Hepatocyte (in vitro differentiated cells): ENCODE measurements around the gene DEGS2. TPM values are rescaled to one million over a fixed set of nuclear protein-coding genes. Genes with fewer than 3 reads are reported as not detected.

ENCODE experiments used
- DNase-seq: peaks from one replicate; pipeline ENCODE4 v3.0.0-alpha.2; 2016; ENCODE audit warnings: low spot score
- H2AFZ ChIP-seq: fragments of 200-600 bp; sonication (generic); 2 replicates; pipeline ENCODE4 v1.6.0; 2016; ENCODE audit warnings: antibody characterized with exemption, mild to moderate bottlenecking
- H3K27ac ChIP-seq: fragments of 200-600 bp; sonication (generic); 2 replicates; pipeline ENCODE4 v1.5.1; 2016; ENCODE audit warnings: mild to moderate bottlenecking
- H3K27me3 ChIP-seq: fragments of 200-600 bp; sonication (generic); 2 replicates; pipeline ENCODE4 v1.6.1; 2016
- H3K36me3 ChIP-seq: fragments of 200-600 bp; sonication (generic); replicated peaks from 2 replicates; pipeline ENCODE4 v1.5.1; 2016; ENCODE audit warnings: low read depth; ENCODE audit not compliant: insufficient read depth
- H3K4me1 ChIP-seq: fragments of 200-600 bp; sonication (generic); 2 replicates; pipeline ENCODE4 v1.5.1; 2016; ENCODE audit warnings: mild to moderate bottlenecking, moderate library complexity; ENCODE audit not compliant: insufficient read depth
- H3K4me2 ChIP-seq: fragments of 200-600 bp; sonication (generic); 2 replicates; pipeline ENCODE4 v1.6.0; 2016
- H3K4me3 ChIP-seq: fragments of 200-600 bp; sonication (generic); 2 replicates; pipeline ENCODE4 v1.5.1; 2016; ENCODE audit warnings: mild to moderate bottlenecking
- H3K79me2 ChIP-seq: fragments of 200-600 bp; sonication (generic); 2 replicates; pipeline ENCODE4 v1.6.0; 2017; ENCODE audit warnings: mild to moderate bottlenecking
- H3K9me2 ChIP-seq: fragments of 200-600 bp; sonication (generic); replicated peaks from 2 replicates; pipeline ENCODE4 v1.6.0; 2017; ENCODE audit warnings: mild to moderate bottlenecking; ENCODE audit not compliant: insufficient read depth
- H3K9me3 ChIP-seq: fragments of 200-600 bp; sonication (generic); 2 replicates; pipeline ENCODE4 v1.5.1; 2016; ENCODE audit warnings: low read depth, mild to moderate bottlenecking
- H4K20me1 ChIP-seq: fragments of 200-600 bp; sonication (generic); 2 replicates; pipeline ENCODE4 v1.6.0; 2016; ENCODE audit warnings: mild to moderate bottlenecking; ENCODE audit not compliant: insufficient read depth, poor library complexity, severe bottlenecking
- EZH2 ChIP-seq: fragments of 200-600 bp; sonication (generic); IDR thresholded peaks from 2 replicates; pipeline ENCODE4 v1.6.1; 2016; ENCODE audit warnings: antibody characterized with exemption, mild to moderate bottlenecking, borderline replicate concordance
- EZH2phosphoT487 ChIP-seq: fragments of 200-600 bp; sonication (generic); IDR thresholded peaks from one replicate; pipeline ENCODE4 v1.6.1; 2018; ENCODE audit warnings: antibody characterized with exemption, mild to moderate bottlenecking, low read depth, moderate library complexity; ENCODE audit not compliant: unreplicated experiment, severe bottlenecking
- WGBS: methylation state at CpG from one replicate; pipeline ENCODE4 v1.1.6; 2016; ENCODE audit warnings: low lambda C conversion rate; ENCODE audit errors: missing lambda C conversion rate; 5-methylcytosine and 5-hydroxymethylcytosine counted together
- polyA plus RNA-seq: library from polyadenylated mRNA; unstranded; fragments of >200 nt; fragmentation: Nextera tagmentation; extraction: Ambion mirVana; gene quantifications from 2 replicates; pipeline ENCODE4 v1.2.1, GENCODE V29; 2016
- total RNA-seq: library from RNA; depleted of rRNA; stranded (reverse); fragments of >200 nt; gene quantifications from 2 replicates; pipeline ENCODE4 v1.2.3, GENCODE V29; 2014
- TF ChIP-seq, protein P1 (sequence below): fragments of 200-600 bp; sonication (generic); IDR thresholded peaks from 2 replicates; pipeline ENCODE4 v1.5.1; 2016; ENCODE audit warnings: antibody characterized with exemption, mild to moderate bottlenecking; ENCODE audit not compliant: poor library complexity

Gene DEGS2
- total and polyA plus RNA-seq, 2 experiments from 2014 or later: 5.3 to 7.7 TPM

- 88% methylated on average over 21 of the region's 21 CpGs for WGBS
- no peaks in the 10 kb centered on the region for H3K27me3 ChIP-seq
- no peak for DNase-seq
- TF ChIP-seq EZH2: no peak
- no peaks in the 10 kb centered on the region for H3K9me2 ChIP-seq
- no peak overlapping the region for H3K4me3 ChIP-seq
- H3K4me1 ChIP-seq: peaks cover 15% of the 10 kb centered on the region
- no peaks in the 10 kb centered on the region for H3K36me3 ChIP-seq
- no peaks in the 10 kb centered on the region for H3K79me2 ChIP-seq
- H4K20me1 ChIP-seq: no peaks in the 10 kb centered on the region
- peak overlapping the region; percentile 81 for H3K27ac ChIP-seq
- H2AFZ ChIP-seq: peak overlapping the region; percentile 92
- H3K4me2 ChIP-seq: peak overlapping the region; percentile 77
- no peaks in the 10 kb centered on the region for H3K9me3 ChIP-seq
Measured at GRCh38 chr14:100192250-100192671, 32.8 kb upstream of the DEGS2 start.

DNA sequence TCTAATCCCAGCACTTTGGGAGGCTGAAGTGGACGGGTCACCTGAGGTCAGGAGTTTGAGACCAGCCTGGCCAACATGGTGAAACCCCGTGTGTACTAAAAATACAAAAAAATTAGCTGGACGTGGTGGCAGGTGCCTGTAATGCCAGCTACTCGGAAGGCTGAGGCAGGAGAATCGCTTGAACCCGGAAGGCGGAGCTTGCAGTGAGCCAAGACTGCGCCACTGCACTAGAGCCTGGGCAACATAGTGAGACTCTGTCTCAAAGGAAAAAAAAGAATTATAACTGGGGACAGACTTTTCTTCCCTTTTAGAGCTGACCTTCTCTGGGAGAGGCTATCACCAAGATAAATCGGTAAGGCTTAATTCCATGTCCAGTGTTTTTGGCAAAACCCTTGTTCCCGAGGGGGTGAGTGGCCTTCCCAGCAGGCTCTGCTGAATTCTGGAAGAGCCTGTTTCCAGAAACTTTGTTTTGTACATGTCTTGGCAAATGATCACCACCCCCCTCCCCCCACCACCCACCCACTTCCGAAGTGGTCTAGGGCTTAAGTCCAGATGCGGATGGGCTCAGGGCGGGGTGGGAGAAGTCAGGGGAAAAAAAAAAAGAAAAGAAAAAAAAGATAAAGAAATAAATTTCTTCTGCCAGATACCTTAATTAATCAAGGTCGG, 32.3 kb upstream of the DEGS2 start:
- TF ChIP-seq EZH2 (no peak), EZH2phosphoT487 (no peak)
- TF ChIP-seq, protein P1, sequence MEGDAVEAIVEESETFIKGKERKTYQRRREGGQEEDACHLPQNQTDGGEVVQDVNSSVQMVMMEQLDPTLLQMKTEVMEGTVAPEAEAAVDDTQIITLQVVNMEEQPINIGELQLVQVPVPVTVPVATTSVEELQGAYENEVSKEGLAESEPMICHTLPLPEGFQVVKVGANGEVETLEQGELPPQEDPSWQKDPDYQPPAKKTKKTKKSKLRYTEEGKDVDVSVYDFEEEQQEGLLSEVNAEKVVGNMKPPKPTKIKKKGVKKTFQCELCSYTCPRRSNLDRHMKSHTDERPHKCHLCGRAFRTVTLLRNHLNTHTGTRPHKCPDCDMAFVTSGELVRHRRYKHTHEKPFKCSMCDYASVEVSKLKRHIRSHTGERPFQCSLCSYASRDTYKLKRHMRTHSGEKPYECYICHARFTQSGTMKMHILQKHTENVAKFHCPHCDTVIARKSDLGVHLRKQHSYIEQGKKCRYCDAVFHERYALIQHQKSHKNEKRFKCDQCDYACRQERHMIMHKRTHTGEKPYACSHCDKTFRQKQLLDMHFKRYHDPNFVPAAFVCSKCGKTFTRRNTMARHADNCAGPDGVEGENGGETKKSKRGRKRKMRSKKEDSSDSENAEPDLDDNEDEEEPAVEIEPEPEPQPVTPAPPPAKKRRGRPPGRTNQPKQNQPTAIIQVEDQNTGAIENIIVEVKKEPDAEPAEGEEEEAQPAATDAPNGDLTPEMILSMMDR: no peak
- H2AFZ ChIP-seq: peak overlapping the region; percentile 92
- no peaks in the 10 kb centered on the region for H3K36me3 ChIP-seq
- H3K27ac ChIP-seq: no peak overlapping the region
- 95% methylated on average over 12 of the region's 14 CpGs for WGBS
- no peaks in the 10 kb centered on the region for H3K27me3 ChIP-seq
- H4K20me1 ChIP-seq: no peaks in the 10 kb centered on the region
- no peaks in the 10 kb centered on the region for H3K79me2 ChIP-seq
- H3K9me3 ChIP-seq: no peaks in the 10 kb centered on the region
- no peak for DNase-seq
- no peaks in the 10 kb centered on the region for H3K9me2 ChIP-seq
- no peak overlapping the region for H3K4me3 ChIP-seq
- H3K4me1 ChIP-seq: peaks cover 16% of the 10 kb centered on the region
- peak overlapping the region; percentile 77 for H3K4me2 ChIP-seq

- Histone ChIP-seq H2AFZ (no peak overlapping the region), H4K20me1 (no peaks in the 10 kb centered on the region), H3K27ac (no peak overlapping the region), H3K4me2 (no peak overlapping the region), H3K4me3 (no peak overlapping the region), H3K9me2 (no peaks in the 10 kb centered on the region), H3K79me2 (no peaks in the 10 kb centered on the region), H3K4me1 (peaks cover 16% of the 10 kb centered on the region), H3K36me3 (no peaks in the 10 kb centered on the region), H3K27me3 (no peaks in the 10 kb centered on the region), H3K9me3 (no peaks in the 10 kb centered on the region)
- DNase-seq: no peak
- whole genome bisulfite sequencing: 84% methylated on average over 1 of the region's 1 CpG
- TF ChIP-seq, protein P1: no peak
- TF ChIP-seq EZH2phosphoT487 (no peak), EZH2 (no peak)
Measured at GRCh38 chr14:100190126-100190525, 30.7 kb upstream of the DEGS2 start.

DNA sequence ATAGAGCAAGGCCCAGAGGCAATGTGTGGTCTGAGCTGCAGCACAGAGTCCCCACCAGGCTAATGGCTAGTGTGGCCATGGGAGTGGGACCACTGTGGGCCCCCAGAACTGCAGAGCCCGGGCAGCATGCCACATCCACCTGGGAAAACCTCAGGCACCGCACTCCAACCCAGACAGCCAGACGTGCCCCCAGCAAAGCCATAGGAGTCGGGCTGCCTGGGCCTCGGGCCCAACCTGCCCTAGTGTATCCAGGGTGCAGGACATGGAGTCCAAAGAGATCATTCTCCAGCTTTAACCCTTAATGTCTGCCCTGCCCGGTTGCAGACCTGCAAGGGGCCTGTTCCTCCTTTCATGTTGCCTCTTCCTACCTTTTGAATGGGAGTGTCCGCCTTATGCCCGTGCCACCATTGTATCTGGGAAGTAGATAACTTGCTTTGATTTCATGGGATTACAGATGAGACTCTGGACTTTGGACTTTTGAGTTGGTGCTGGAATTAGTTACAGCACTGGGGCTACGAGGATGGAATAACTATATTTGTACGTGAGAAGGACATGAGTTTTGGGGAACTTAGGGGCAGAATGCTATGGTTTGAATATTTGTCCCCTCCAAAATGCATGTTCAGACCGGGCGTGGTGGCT, 29.1 kb upstream of the DEGS2 start:
- Histone ChIP-seq H2AFZ (no peak overlapping the region), H3K4me3 (no peak overlapping the region), H3K79me2 (no peaks in the 10 kb centered on the region), H3K9me2 (no peaks in the 10 kb centered on the region), H4K20me1 (no peaks in the 10 kb centered on the region), H3K27ac (no peak overlapping the region), H3K4me1 (peaks cover 14% of the 10 kb centered on the region), H3K4me2 (no peak overlapping the region), H3K9me3 (no peaks in the 10 kb centered on the region), H3K36me3 (no peaks in the 10 kb centered on the region), H3K27me3 (no peaks in the 10 kb centered on the region)
- no peak for DNase-seq
- TF ChIP-seq EZH2: no peak
- no peak for TF ChIP-seq EZH2phosphoT487
- TF ChIP-seq, protein P1: no peak
- 85% methylated on average over 12 of the region's 12 CpGs for WGBS
